VCaP (cell line): ENCODE results near the gene BTLA.

ENCODE experiments used
- H3K27ac ChIP-seq: fragments of 450-650 bp; 2 replicates; pipeline ENCODE4 v1.5.1; 2017
- CTCF ChIP-seq: fragments of 450-650 bp; conservative IDR thresholded peaks from 2 replicates; pipeline ENCODE4 v1.5.1; 2017; ENCODE audit warnings: mild to moderate bottlenecking, moderate library complexity

BTLA gene

GRCh38 chr3:112486811-112487505 is 12.3 kb downstream of the BTLA start:
- no peak for TF ChIP-seq CTCF

GRCh38 chr3:112484352-112484751 is 14.9 kb downstream of the BTLA start:
- TF ChIP-seq CTCF = no peak
- no peak overlapping the region for H3K27ac ChIP-seq

More at GRCh38 chr3:112486811-112487505, 12.3 kb downstream of the BTLA start:
- H3K27ac ChIP-seq = no peak overlapping the region

GRCh38 chr3:112482675-112483074 is 16.6 kb downstream of the BTLA start:
- TF ChIP-seq CTCF = no peak
- H3K27ac ChIP-seq = no peak overlapping the region

GRCh38 chr3:112481302-112481721 is 18.0 kb downstream of the BTLA start:
- no peak for TF ChIP-seq CTCF
- H3K27ac ChIP-seq = no peak overlapping the region

- no peak overlapping the region for H3K27ac ChIP-seq
- no peak for TF ChIP-seq CTCF
These were observed 21.4 kb downstream of the BTLA start for GRCh38 chr3:112477891-112478290.

- no peak overlapping the region for H3K27ac ChIP-seq
These were observed 22.9 kb downstream of the BTLA start for GRCh38 chr3:112476346-112476745.

GRCh38 chr3:112474796-112475195 is 24.5 kb downstream of the BTLA start:
- TF ChIP-seq CTCF = no peak
- H3K27ac ChIP-seq = no peak overlapping the region

More at GRCh38 chr3:112476346-112476745, 22.9 kb downstream of the BTLA start:
- no peak for TF ChIP-seq CTCF
